Activated naive CD4-positive, alpha-beta T cell treated with anti-CD3 and anti-CD28 coated beads, Interleukin-2, amount 50 U/mL, for 72 hours (primary cell): Measurements from ENCODE around the gene POLR3C. TPM values are rescaled to one million over a fixed set of nuclear protein-coding genes. Genes with fewer than 3 reads are reported as not detected.

Experiments
- ATAC-seq, 2 donors: fragments of 150-1000 bp; cut with Tn5 transposase; 2 replicates each; pipeline ENCODE4 v1.10.0; 2021; ENCODE audit warnings: mild to moderate bottlenecking in 2 of 2, moderate library complexity in 2 of 2
- DNase-seq, 2 donors: peaks; one replicate each; pipeline ENCODE4 v3.0.0; 2021 to 2022; ENCODE audit warnings: low spot score in 2 of 2
- H3K27ac Mint-ChIP-seq, 2 donors: one replicate each; pipeline ENCODE4 v1.8.0; 2022; ENCODE audit warnings: mild to moderate bottlenecking in 2 of 2, mixed read lengths in 2 of 2
- H3K36me3 Mint-ChIP-seq, 2 donors: one replicate each; pipeline ENCODE4 v1.8.0; 2022; ENCODE audit warnings: mixed read lengths in 2 of 2
- H3K9me3 Mint-ChIP-seq, 2 donors: one replicate each; pipeline ENCODE4 v1.8.0; 2022; ENCODE audit warnings: mixed read lengths in 2 of 2
- total RNA-seq, 2 donors: library from RNA; stranded (reverse); gene quantifications; one replicate each; pipeline ENCODE4 v1.2.3, GENCODE V29; 2022

Gene POLR3C
- total RNA-seq, 2 donors from 2014 or later = 15.1 to 26.2 TPM

DNA sequence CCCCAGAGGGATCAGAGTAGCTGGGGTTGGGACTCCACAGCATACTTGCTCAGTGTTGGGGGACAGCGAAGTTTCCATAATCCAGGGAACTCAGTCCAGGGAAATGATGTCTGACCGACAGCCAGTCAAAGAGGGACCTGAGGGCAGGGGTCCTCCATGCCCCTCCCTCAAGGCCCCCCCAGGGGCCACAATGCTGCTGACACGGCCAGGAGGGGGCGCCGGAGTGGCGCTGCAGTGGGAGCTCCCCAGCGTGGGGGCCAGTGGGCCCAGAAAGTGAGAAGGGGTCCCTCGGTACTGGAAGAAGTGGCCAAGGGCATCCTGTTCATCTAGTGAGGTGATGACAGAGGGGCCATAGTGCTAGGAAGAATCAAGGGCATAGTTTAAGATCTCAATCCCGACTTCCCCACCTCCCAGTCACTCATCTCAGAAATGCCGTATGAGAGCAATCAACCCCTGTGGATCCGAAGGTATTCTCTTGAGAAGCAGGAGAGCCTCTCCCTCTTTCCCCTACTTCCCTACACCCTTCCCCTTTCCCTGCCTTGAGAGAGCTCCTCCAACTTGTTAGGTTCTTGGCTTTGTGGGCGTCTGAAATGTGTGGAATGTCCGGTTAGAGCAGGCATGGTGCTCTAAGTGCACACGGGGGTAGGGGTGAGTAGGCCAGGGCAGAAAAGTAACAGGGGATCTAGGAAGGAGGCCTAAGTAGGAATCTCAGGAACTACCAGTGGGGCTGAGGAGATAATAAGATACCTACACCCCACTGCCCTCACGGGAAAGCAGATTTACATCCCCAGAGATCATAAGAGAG lies 25.6 kb downstream of the POLR3C start:
- ATAC-seq = no peak
- H3K36me3 Mint-ChIP-seq = no peaks in the 10 kb centered on the region
- DNase-seq = no peak
- H3K9me3 Mint-ChIP-seq = no peaks in the 10 kb centered on the region
- no peak overlapping the region for H3K27ac Mint-ChIP-seq

GRCh38 chr1:145855426-145855948 lies 31.5 kb downstream of the POLR3C start:
- peaks cover 6% of the 10 kb centered on the region in 2 donors for H3K36me3 Mint-ChIP-seq
- H3K27ac Mint-ChIP-seq = no peak overlapping the region
- DNase-seq (no peak), ATAC-seq (no peak)
- H3K9me3 Mint-ChIP-seq = no peaks in the 10 kb centered on the region

DNA sequence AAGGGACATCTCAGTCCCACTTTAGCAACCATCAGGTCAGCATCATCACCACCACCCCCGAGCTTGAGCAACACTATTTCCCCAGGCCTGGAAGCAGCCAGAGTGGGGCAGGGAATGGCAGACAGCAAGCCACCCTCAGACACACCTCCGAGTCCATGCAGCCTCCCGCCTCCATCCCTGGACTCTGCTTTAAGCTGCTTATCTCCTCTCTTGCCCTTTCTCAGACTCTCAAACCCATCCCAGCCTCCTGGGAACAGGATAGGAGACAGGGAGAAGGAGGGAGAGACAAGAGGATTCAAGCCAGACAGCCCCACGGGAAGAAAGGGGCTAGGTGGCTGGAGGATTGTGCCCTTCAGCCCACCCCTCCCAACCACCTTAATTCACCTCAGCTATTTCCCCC lies 33.2 kb downstream of the POLR3C start:
- no peak for DNase-seq
- H3K9me3 Mint-ChIP-seq = no peaks in the 10 kb centered on the region
- no peak for ATAC-seq
- no peak overlapping the region for H3K27ac Mint-ChIP-seq
- peaks cover 6% of the 10 kb centered on the region in 2 donors for H3K36me3 Mint-ChIP-seq

DNA sequence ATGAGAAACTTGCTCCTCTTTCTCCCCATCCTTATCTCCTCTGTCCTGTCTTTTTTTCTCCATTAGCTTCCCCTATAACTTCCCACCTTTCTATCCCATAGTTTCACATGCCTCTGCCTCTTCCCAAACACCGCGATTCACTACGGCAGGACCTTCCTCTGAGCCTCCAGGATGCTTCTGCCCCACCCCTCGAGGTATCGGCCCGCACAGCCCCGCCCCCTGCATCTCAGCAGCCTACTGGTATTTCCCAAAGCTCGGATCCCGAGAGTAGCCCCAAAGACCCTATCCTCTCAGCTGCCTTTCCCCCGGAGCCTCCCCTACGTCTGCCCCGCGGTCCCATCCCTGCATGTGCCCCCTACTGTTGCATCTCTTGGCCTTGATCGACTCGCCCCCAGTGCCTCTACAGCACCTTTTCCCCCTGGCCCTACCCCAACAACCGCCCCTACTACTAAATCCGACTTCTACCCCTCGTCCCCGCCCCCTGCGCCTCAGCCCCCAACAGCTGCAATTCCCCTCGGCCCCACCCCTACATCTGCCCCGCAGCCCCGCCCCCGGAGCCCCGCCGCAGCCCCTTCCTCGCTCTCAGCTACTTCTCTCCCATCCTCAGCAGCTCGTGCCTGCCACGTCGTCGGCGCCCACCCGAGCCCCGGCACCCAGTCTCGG lies 34.4 kb downstream of the POLR3C start:
- H3K27ac Mint-ChIP-seq = peak overlapping the region; percentile 87 to 90
- ATAC-seq (peak; percentile 23 to 60), DNase-seq (peak in 1 of 2 donors; percentile 51)
- H3K36me3 Mint-ChIP-seq = peaks cover 6% of the 10 kb centered on the region in 2 donors
- no peaks in the 10 kb centered on the region for H3K9me3 Mint-ChIP-seq

DNA sequence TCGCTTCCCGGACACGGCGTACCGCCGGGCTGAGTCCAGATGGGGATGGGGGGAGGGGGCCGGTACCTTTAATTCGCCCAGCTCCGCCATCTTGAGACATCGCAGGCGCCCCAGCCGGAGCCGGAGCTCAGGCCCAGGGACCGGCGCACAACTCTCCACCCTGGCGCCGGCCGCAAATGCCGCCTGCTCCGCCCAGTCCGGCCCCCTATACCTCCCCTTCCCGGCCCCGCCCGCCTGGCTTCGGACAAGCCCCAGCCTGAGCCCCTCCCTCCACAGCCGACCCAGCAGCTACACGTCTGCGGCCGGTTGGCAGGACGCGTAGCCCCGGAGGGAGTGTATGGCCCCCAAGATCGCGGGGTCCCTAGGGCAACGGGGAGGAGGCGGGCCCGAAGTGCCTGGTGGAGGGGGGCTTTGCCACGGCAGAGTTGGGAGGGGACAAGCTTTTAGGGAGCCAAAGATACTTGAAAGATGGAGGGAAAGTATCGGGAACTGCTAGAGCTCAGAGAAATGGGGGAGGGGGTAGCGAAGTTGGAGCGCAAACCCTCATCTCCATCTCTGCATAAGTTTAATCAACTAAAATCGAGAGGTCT lies 35.0 kb downstream of the POLR3C start, which contains the start of gene PIAS3:
Gene PIAS3 (minus strand): TSS at position 181 of the 590 bp plus-strand sequence. CDS start 91 bp downstream, at position 90.
- peak; percentile 81 to 89 for DNase-seq
- Mint-ChIP-seq H3K27ac (peak within 1 kb of the TSS; percentile 87 to 94), H3K9me3 (no peaks in the 10 kb centered on the region), H3K36me3 (peaks cover 6% of the 10 kb centered on the region in 2 donors)
- ATAC-seq = peak; percentile 88 to 91

DNA sequence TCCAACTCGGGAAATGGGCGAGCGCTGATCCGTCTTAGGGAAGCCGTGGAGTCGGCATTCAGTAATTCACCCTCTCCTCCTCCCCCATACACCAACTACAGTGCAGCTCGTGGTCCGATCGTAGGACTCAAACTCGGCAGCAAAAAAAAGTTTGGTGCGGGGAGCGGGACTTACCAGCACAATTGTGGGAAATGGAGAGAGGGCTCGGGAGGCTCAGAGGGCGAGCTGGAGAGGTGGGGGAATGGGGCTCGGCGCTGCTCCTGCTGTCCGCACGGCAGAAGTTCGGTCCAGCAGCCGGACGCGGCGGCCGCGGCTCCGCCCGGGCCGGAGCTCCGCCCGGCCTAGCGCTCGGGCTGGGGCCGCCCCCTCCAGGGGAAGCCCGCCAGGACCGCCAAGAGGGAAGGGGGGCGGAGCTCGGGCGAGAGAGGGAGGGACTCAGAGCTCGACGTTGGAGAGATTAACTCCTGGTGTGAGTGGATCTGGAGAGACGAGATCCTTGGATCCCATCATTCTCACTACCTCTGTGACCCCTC lies 35.6 kb downstream of the POLR3C start:
- peak overlapping the region; percentile 87 to 94 for H3K27ac Mint-ChIP-seq
- H3K36me3 Mint-ChIP-seq = peaks cover 6% of the 10 kb centered on the region in 2 donors
- H3K9me3 Mint-ChIP-seq = no peaks in the 10 kb centered on the region
- DNase-seq (peak; percentile 81 to 85), ATAC-seq (peak; percentile 75 to 84)

GRCh38 chr1:145863282-145864018 lies 39.5 kb downstream of the POLR3C start:
- Mint-ChIP-seq H3K27ac (no peak overlapping the region), H3K36me3 (peaks cover 0 to under 1% of the 10 kb centered on the region in 2 donors), H3K9me3 (no peaks in the 10 kb centered on the region)
- ATAC-seq (no peak), DNase-seq (no peak)

- Mint-ChIP-seq H3K27ac (no peak overlapping the region), H3K36me3 (no peaks in the 10 kb centered on the region), H3K9me3 (no peaks in the 10 kb centered on the region)
- DNase-seq (no peak), ATAC-seq (no peak)
Observed at GRCh38 chr1:145868232-145868631, 44.2 kb downstream of the POLR3C start.

DNA sequence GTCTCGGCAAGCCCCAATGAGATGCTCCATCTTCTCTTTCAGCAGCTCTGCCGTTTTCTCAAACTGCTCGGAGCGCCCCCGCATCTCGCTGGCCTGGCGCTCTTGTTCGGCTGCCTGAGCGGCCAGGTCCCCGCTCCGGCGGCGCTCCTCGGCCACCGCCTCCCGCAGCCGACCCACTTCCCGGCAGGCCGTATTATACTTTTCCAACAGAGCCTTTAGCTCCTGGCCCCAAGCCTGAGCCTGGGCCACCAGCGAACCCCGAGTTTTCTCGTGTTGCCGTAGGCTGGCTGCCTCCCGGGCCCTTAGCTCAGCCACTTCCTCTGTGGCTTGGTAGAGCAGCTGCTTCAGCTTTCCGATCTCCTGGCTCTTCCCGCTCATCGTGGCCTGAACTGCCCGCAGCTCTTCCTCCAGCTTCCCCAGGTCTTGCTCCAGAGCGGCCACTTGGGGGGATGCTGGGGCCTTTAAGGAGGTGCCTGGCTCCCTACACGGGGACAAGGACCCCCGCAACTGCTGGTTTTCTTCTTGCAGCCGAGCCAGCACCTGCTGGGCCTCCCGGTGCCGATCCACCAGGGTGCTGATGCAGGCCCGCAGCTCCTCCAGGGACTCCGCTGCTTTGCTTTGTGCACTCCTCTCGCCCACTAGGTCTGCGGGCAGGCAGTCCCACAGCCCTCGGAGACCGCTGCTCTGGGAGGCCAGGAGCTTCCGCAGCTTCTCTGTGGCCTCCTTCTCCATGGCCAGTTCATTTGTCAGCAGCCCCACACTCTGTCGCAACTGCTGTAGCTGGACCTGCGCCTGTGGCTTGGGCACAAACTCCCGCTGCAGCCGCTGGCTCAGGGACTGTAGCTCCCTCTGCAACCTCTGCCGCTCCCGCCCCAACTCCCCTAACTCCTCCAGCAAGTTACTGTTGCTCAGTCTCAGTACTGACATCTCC lies 48.3 kb downstream of the POLR3C start:
- DNase-seq = peak in 1 of 2 donors; percentile 52
- no peaks in the 10 kb centered on the region for H3K9me3 Mint-ChIP-seq
- ATAC-seq = peak; percentile 80 to 87
- H3K36me3 Mint-ChIP-seq = no peaks in the 10 kb centered on the region
- peak overlapping the region; percentile 76 to 94 for H3K27ac Mint-ChIP-seq

DNA sequence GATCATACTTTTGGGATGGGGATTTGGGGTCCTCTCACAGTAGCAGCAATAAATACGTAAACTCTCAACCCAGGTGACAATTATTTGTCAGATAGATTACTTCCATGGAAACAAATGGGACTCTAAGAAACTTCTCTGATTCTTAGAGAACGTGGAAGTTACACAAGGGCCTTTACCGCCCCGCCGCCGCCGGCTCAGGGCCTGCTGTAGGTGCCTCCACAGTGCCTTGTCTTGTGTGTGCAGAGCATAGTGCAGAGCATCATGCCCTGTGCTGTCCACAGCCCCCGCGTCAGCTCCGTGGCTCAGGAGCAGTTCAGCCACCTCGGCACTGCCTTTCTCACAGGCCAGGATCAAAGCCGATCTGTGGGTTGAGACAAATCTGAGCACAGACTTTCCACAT lies 50.6 kb downstream of the POLR3C start:
- ATAC-seq = no peak
- no peaks in the 10 kb centered on the region for H3K9me3 Mint-ChIP-seq
- no peaks in the 10 kb centered on the region for H3K36me3 Mint-ChIP-seq
- no peak for DNase-seq
- H3K27ac Mint-ChIP-seq = no peak overlapping the region

- H3K27ac Mint-ChIP-seq = no peak overlapping the region
- ATAC-seq = no peak
- no peaks in the 10 kb centered on the region for H3K36me3 Mint-ChIP-seq
- no peaks in the 10 kb centered on the region for H3K9me3 Mint-ChIP-seq
- DNase-seq = no peak
Observed at GRCh38 chr1:145877923-145878486, 54.0 kb downstream of the POLR3C start.

GRCh38 chr1:145878724-145879123 lies 54.7 kb downstream of the POLR3C start:
- H3K9me3 Mint-ChIP-seq = no peaks in the 10 kb centered on the region
- no peak for ATAC-seq
- no peak for DNase-seq
- H3K36me3 Mint-ChIP-seq = no peaks in the 10 kb centered on the region
- no peak overlapping the region for H3K27ac Mint-ChIP-seq

- H3K27ac Mint-ChIP-seq = no peak overlapping the region
- no peaks in the 10 kb centered on the region for H3K9me3 Mint-ChIP-seq
- DNase-seq = no peak
- H3K36me3 Mint-ChIP-seq = no peaks in the 10 kb centered on the region
- ATAC-seq = no peak
Observed at GRCh38 chr1:145879775-145880174, 55.8 kb downstream of the POLR3C start.

- ATAC-seq (no peak), DNase-seq (no peak)
- H3K27ac Mint-ChIP-seq = no peak overlapping the region
- H3K9me3 Mint-ChIP-seq = no peaks in the 10 kb centered on the region
- no peaks in the 10 kb centered on the region for H3K36me3 Mint-ChIP-seq
Observed at GRCh38 chr1:145884675-145885074, 60.7 kb downstream of the POLR3C start.

DNA sequence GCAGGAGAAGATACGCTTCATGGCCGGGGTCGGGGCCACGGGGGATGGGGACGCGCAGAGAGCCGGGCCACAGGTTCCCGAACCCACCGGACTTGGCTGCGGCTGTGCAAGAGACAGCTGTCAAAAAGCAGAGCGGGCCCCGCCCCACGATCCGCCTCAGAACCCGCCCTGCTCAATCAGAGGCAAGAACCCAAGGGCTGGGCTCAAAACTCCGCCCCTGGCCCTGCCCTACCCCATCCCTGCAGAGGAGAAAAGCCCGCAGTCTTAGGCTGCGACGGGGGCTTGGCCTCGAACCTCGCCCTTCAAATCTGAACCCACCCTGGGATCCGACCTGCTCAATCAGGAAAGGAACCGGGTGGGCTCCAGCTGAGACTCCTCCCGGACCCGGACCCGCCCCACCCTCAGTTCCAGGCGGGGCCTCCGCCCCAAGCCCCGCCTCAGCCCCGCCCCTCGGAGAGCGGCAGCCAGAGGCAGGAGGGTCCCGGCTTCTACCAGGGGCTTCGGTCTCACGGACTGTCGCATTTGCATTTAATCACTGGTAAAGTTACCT lies 61.8 kb downstream of the POLR3C start, which contains the start of gene ANKRD35:
Gene ANKRD35 (minus strand): TSS at position 129 of the 550 bp plus-strand sequence. CDS start 108 bp downstream, at position 21.
- H3K36me3 Mint-ChIP-seq = no peaks in the 10 kb centered on the region
- no peak within 1 kb of the TSS for H3K27ac Mint-ChIP-seq
- ATAC-seq = peak; percentile 99
- DNase-seq = peak; percentile 78 to 85
- no peaks in the 10 kb centered on the region for H3K9me3 Mint-ChIP-seq
